DMS 273 (cell line): ENCODE measurements around the gene ACOXL.
"Not testable (repeated sequence)": the region's sequence is repeated elsewhere in the genome, so short reads cannot be mapped to it uniquely, and the experiment has no call there.

ENCODE experiments used
- DNase-seq: peaks from one replicate; lab custom pipeline; 2025; ENCODE audit not compliant: unreplicated experiment; lab: John Stamatoyannopoulos, UW

ACOXL gene

DNA sequence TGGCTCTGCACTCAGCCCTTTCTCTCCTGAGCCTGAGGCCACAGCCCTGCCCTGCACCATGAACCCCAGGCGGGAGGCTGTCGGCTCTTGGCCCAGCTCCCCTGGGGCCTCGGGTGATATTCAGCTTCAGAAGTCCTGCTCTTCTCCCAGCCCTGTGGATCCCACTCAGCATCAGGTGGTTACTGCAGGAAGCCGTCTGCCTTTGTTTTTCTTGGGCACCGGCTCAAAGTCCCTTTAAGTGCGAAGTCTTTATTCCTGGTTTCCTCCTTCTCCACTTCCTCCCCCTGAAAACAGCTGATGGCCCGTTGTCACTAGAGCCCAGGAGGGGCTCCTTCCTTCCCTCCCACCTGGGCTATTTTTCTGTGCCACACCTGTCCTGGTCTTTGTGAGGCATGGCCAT is 226.8 kb downstream of the ACOXL start:
- no peak for DNase-seq

DNA sequence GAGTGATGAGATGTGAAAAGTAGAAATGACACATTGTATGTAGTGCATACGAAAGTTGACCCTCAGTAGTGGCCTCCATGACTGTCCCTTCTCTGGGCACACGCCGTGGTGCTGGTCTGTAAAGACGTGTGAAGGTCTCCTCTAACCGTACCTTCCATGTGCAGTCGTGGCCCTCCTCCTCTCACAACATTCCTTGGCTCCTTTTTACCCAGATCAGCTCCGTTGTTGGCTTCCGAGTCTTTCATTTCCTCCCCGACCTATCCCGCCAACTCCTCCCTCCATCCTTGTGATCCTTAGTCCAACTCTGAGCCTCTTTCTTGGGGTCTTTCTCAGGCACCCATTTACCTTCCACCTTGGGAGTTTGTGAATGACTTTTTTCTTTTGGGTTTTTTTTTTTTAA is 227.9 kb downstream of the ACOXL start:
- no peak for DNase-seq

GRCh38 chr2:110960954-110961353 is 228.6 kb downstream of the ACOXL start:
- no peak for DNase-seq

DNA sequence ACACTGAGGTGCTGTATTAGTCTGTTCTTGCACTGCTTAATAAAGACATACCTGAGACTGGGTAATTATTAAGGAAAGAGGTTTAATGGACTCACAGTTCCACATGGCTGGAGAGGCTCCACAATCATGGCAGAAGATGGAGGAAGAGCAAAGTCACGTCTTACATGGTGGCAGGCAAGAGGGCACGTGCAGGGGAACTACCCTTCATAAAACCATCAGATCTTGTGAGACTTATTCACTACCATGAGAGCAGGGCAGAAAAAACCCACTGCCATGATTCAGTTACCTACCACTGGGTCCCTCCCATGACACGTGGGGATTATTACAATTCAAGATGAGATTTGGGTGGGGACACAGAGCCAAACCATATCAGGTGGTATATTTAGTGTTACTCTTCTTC is 229.3 kb downstream of the ACOXL start:
- DNase-seq, result not testable (repeated sequence)

DNA sequence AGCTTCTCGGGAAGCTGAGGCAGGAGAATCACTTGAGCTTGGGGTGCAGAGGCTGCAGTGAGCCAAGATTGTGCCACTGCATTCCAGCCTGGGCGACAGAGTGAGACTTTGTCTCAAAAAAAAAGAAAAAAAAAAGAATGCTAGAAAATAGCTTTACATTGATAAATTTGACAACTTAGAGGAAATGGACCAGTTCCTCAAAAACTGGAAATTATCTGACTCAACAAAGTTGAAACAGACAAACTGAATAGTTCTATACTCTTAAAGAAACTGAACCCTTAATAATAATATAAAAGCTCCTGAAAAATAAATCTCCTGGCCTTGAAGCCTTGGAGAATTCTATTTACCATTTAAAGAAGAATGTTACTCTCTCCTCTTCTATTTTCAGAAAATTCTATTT is 237.3 kb downstream of the ACOXL start:
- DNase-seq, result no peak

DNA sequence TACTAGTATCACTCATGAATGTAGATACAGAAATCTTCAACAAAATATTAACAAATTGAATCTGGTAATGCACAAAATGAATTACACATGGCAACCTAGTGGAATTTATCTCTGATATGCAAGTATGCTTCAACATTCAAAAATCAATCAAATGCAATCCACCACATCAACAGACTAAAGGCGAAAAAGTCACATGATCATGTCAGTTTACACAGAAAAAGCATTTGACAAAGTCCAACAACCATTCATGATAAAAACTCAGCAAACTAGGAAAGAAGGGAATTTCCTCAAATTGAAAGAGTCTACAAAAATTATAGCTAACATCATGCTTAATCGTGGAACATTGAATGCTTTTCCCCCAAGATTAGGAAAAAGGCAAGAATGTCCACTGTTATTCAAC is 237.8 kb downstream of the ACOXL start:
- no peak for DNase-seq

DNA sequence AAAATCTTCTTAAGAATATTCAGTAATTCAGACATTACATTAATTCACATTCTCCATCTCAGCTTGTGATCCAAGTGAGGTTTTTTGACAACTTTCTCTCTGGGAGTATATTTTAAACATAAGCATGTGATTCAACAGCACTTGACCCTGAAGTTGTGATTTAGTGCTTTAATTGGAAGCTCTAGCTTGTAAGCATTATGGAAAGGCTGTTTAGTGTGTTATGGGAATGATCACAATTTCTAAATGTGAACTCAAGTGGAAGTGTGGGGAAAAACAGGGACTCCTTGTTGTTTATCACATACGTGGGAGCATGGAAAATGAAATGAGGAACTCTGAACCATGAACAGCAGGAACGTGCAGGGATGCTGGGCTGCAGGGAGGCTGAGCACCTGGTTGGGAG is 239.4 kb downstream of the ACOXL start:
- DNase-seq, result no peak

GRCh38 chr2:110973262-110973661 is 240.9 kb downstream of the ACOXL start:
- no peak for DNase-seq

GRCh38 chr2:110977403-110977802 is 245.0 kb downstream of the ACOXL start:
- no peak for DNase-seq

- no peak for DNase-seq
Measured at GRCh38 chr2:110978148-110978547, 245.8 kb downstream of the ACOXL start.

DNA sequence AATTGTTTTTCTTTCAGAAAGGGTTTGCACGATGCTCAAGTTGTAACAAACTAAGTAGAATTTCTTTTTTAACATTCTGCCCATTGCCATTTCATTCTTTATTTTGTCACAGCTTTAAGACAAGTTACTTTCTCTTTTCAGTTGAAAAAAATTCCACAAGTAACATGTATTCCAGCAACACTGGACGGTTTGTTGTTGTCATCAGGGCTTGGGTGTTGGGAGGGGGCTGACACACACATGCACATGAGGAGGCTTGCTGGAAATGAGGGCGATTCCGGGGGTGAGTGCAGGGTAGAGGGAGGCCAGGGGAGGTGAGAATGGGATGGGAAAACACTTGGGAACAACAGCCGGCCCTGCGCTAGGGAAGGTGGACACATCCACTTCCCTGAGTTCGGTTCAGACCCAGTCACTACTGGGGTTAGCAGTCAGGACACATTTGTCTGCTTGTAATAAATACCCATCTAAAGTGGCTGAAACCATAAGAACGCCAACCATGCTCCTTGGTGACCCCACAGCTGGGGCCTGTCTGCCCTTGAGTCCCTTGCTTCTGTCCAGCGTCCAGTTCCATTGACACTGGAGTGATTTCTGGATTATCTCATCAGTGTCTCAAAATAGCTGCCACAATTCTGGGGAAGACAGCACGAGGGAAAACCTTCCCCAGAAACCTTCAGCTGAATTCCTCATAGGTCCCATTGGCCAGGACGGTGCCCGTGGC is 246.5 kb downstream of the ACOXL start:
- no peak for DNase-seq

GRCh38 chr2:110979471-110980338 is 247.3 kb downstream of the ACOXL start:
- DNase-seq, result no peak

- no peak for DNase-seq
Measured at GRCh38 chr2:110980339-110981062, 248.1 kb downstream of the ACOXL start.

DNA sequence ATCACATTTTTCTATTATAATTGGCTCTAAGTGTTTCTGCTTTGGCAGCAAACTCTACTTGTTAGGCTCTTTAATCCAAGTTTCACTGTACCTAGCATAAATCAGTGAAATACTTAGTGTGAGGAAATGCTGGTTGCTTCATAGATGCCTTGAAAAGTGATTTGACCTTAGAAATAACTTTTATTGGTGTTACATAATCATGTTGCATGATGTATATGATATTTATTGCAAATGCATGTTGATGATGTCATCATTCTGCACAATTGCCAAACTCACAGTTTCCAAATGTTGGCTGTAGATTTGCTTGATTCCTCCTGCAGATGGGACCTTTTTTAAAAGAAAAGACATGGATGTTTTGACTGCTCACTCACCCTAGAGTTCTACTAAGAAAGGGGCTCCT is 250.8 kb downstream of the ACOXL start:
- DNase-seq, result no peak

DNA sequence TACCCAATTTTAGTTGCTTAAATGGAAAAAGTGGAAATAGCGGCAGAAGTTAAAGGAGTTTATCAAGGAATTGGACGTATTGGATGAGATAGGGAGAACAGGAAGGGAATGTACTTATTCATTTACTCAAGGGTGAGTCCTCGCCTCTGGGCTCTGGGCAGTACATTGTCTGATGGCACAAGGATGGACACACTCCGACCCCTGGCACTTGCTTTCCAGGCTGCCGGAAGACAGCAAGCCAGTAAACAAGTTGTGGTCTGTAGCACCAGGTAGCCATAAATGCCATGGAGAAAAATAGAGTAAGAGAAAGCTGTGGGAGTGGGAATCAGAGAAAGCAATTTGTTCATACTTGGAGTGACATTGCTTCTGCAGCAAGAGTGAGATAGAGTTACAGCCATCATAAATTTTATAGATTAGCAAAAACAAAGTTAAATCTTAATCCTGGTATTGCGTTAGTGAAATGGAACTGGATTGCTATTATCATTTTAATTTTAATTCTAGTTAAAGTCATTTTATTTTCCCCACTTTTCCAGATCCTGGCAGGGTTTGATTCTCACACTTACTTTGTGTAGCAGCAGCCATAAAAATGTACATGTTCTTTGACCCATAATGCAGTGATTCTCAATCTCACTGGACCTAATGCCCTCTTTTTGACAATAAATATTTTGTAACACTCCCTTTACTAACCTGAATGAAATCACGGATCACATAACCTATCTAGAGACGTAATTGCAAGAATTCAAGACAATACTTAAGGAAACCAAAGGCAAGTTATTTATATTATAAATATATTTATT is 252.5 kb downstream of the ACOXL start:
- DNase-seq, result no peak

- DNase-seq, result no peak
Measured at GRCh38 chr2:110990440-110990839, 258.1 kb downstream of the ACOXL start.

DNA sequence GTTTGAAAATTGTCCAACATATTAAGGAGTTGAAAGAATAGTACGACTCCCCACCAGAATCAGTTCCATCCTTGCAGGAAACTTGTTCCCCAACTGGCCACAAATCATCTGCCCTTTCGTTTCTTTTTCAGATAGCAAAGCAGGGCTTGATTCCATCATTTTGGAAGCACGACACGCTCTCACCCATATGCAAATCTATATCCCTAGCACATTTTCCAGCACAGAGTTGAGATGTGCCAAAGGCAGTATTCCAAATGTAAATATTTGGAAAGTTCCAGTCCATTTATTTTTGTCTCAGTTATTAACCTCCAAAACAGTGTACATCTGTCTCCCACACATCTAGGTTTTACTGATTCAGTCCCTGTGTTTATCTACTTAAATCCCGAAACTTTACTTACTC is 259.5 kb downstream of the ACOXL start:
- no peak for DNase-seq

- DNase-seq, result no peak
Measured at GRCh38 chr2:110992886-110993285, 260.5 kb downstream of the ACOXL start.

- DNase-seq, result no peak
Measured at GRCh38 chr2:110993557-110994231, 261.3 kb downstream of the ACOXL start.

GRCh38 chr2:110994250-110994961 is 262.0 kb downstream of the ACOXL start:
- no peak for DNase-seq
